OCI-LY1 (cell line): ENCODE results near the gene CS.
"Not testable (repeated sequence)": the region's sequence is repeated elsewhere in the genome, so short reads cannot be mapped to it uniquely, and the experiment has no call there.

Experiments
- H2AFZ ChIP-seq: fragments of 200-600 bp; sonication (generic), shearing (Covaris generic); 2 replicates; pipeline ENCODE4 v1.6.0; 2014; ENCODE audit warnings: antibody characterized with exemption, mild to moderate bottlenecking, low read length
- H3F3A ChIP-seq: fragments of 200-600 bp; sonication (generic), shearing (Covaris generic); 2 replicates; pipeline ENCODE4 v1.6.0; 2014; ENCODE audit warnings: mild to moderate bottlenecking, antibody characterized with exemption, low read length, moderate library complexity; ENCODE audit not compliant: insufficient read depth
- H3K27ac ChIP-seq: fragments of 200-600 bp; sonication (generic); 2 replicates; pipeline ENCODE4 v1.5.1; 2014; ENCODE audit warnings: low read length, mixed run types, mild to moderate bottlenecking, low read depth; ENCODE audit not compliant: poor library complexity, severe bottlenecking
- H3K27me3 ChIP-seq: fragments of 200-600 bp; sonication (generic); 2 replicates; pipeline ENCODE4 v1.6.0; 2014; ENCODE audit warnings: antibody characterized with exemption, mild to moderate bottlenecking, low read length, moderate library complexity; ENCODE audit not compliant: insufficient read depth
- H3K36me3 ChIP-seq: fragments of 200-600 bp; sonication (generic); 2 replicates; pipeline ENCODE4 v1.6.1; 2014; ENCODE audit warnings: mild to moderate bottlenecking, antibody characterized with exemption, low read length, moderate library complexity, mixed read lengths; ENCODE audit not compliant: insufficient read depth
- H3K4me1 ChIP-seq: fragments of 200-600 bp; sonication (generic); 2 replicates; pipeline ENCODE4 v1.5.1; 2014; ENCODE audit warnings: mild to moderate bottlenecking, low read length, moderate library complexity; ENCODE audit not compliant: insufficient read depth, severe bottlenecking
- H3K4me2 ChIP-seq: fragments of 200-600 bp; sonication (generic), shearing (Covaris generic); 2 replicates; pipeline ENCODE4 v1.6.1; 2014; ENCODE audit warnings: low read length
- H3K4me3 ChIP-seq: fragments of 200-600 bp; sonication (generic); 2 replicates; pipeline ENCODE4 v1.5.1; 2014; ENCODE audit warnings: low read length, low read depth, mild to moderate bottlenecking, mixed read lengths; ENCODE audit not compliant: poor library complexity, severe bottlenecking
- H3K79me2 ChIP-seq: fragments of 200-600 bp; shearing (Covaris generic); 2 replicates; pipeline ENCODE4 v1.6.1; 2016; ENCODE audit warnings: mixed run types, low read length, mixed read lengths; ENCODE audit not compliant: insufficient read depth
- H3K9ac ChIP-seq: fragments of 200-600 bp; sonication (generic), shearing (Covaris generic); 2 replicates; pipeline ENCODE4 v1.6.1; 2014; ENCODE audit warnings: mild to moderate bottlenecking, low read length, mixed read lengths
- H3K9me2 ChIP-seq: fragments of 200-600 bp; sonication (generic), shearing (Covaris generic); 2 replicates; pipeline ENCODE4 v1.6.1; 2014; ENCODE audit warnings: low read depth, mild to moderate bottlenecking, low read length, mixed read lengths
- H3K9me3 ChIP-seq: fragments of 200-600 bp; shearing (Covaris generic); 2 replicates; pipeline ENCODE4 v1.6.1; 2014; ENCODE audit warnings: low read length, mixed read lengths
- H4K20me1 ChIP-seq: fragments of 200-600 bp; sonication (generic), shearing (Covaris generic); 2 replicates; pipeline ENCODE4 v1.6.0; 2016; ENCODE audit warnings: mild to moderate bottlenecking, low read length; ENCODE audit not compliant: insufficient read depth
- CTCF ChIP-seq: fragments of 200-600 bp; sonication (generic), shearing (Covaris generic); IDR thresholded peaks from 2 replicates; pipeline ENCODE4 v1.5.1; 2017; ENCODE audit warnings: mild to moderate bottlenecking, antibody characterized with exemption, low read length, moderate library complexity, mixed read lengths
- EZH2 ChIP-seq: fragments of 200-600 bp; sonication (generic), shearing (Covaris generic); IDR thresholded peaks from 2 replicates; pipeline ENCODE4 v1.8.0; 2017; ENCODE audit warnings: borderline replicate concordance, mixed run types, mild to moderate bottlenecking, antibody characterized with exemption, low read length, moderate library complexity, mixed read lengths

The CS gene

GRCh38 chr12:56299853-56300643 lies at the start of gene CS:
Gene CS (minus strand): TSS chr12:56300330. CDS start chr12:56300201, 129 bp downstream.
- Histone ChIP-seq H3K4me1 (peaks cover 61% of the 10 kb centered on the region), H3F3A (no peaks in the 10 kb centered on the region), H3K9ac (peak within 1 kb of the TSS; percentile 91), H3K9me3 (no peaks in the 10 kb centered on the region), H3K27ac (peak within 1 kb of the TSS; percentile 86), H3K9me2 (no peaks in the 10 kb centered on the region), H3K79me2 (peaks cover 45% of the 10 kb centered on the region), H4K20me1 (no peaks in the 10 kb centered on the region), H3K4me3 (peak within 1 kb of the TSS; percentile 83), H3K27me3 (no peaks in the 10 kb centered on the region), H2AFZ (no peak within 1 kb of the TSS), H3K4me2 (peak within 1 kb of the TSS; percentile 95), H3K36me3 (peaks cover 34% of the 10 kb centered on the region)
- TF ChIP-seq EZH2: no peak
- no peak for TF ChIP-seq CTCF

- Histone ChIP-seq H4K20me1 (no peaks in the 10 kb centered on the region), H2AFZ (no peak overlapping the region), H3K79me2 (no peaks in the 10 kb centered on the region), H3K9me3 (no peaks in the 10 kb centered on the region), H3K4me1 (no peaks in the 10 kb centered on the region), H3K4me3 (no peak overlapping the region), H3K4me2 (no peak overlapping the region), H3K9ac (no peak overlapping the region), H3K27me3 (no peaks in the 10 kb centered on the region), H3K9me2 (no peaks in the 10 kb centered on the region), H3K27ac (no peak overlapping the region), H3F3A (no peaks in the 10 kb centered on the region), H3K36me3 (peaks cover 71% of the 10 kb centered on the region)
- TF ChIP-seq CTCF (no peak), EZH2 (no peak)
Measured at GRCh38 chr12:56348776-56349175, 48.6 kb upstream of the CS start.

- not testable (repeated sequence) for H3K79me2 ChIP-seq, H3K9me2 ChIP-seq, H2AFZ ChIP-seq, H4K20me1 ChIP-seq, H3F3A ChIP-seq, H3K4me3 ChIP-seq, H3K9me3 ChIP-seq, H3K27me3 ChIP-seq, H3K4me1 ChIP-seq, H3K9ac ChIP-seq, H3K27ac ChIP-seq, H3K4me2 ChIP-seq
- peaks cover 70% of the 10 kb centered on the region for H3K36me3 ChIP-seq
Measured at GRCh38 chr12:56347255-56347654, 47.1 kb upstream of the CS start.

GRCh38 chr12:56346675-56347074 lies 46.5 kb upstream of the CS start:
- Histone ChIP-seq H3K9me3 (no peaks in the 10 kb centered on the region), H3K4me2 (no peak overlapping the region), H2AFZ (no peak overlapping the region), H3F3A (no peaks in the 10 kb centered on the region), H3K4me1 (no peaks in the 10 kb centered on the region), H3K36me3 (peaks cover 68% of the 10 kb centered on the region), H4K20me1 (no peaks in the 10 kb centered on the region), H3K79me2 (no peaks in the 10 kb centered on the region), H3K9me2 (no peaks in the 10 kb centered on the region), H3K9ac (no peak overlapping the region), H3K27ac (no peak overlapping the region), H3K4me3 (no peak overlapping the region), H3K27me3 (no peaks in the 10 kb centered on the region)
- TF ChIP-seq EZH2 (no peak), CTCF (peak; percentile 32; the same call in 1 of the 2 replicates)

GRCh38 chr12:56342290-56342689 lies 42.2 kb upstream of the CS start:
- peaks cover 30% of the 10 kb centered on the region for H3K36me3 ChIP-seq
- peaks cover 16% of the 10 kb centered on the region for H3K4me1 ChIP-seq
- H3K4me2 ChIP-seq: not testable (repeated sequence)

More at GRCh38 chr12:56342290-56342689, 42.2 kb upstream of the CS start:
- H2AFZ ChIP-seq, H3K9me3 ChIP-seq, H3K27me3 ChIP-seq, H3K4me3 ChIP-seq, H4K20me1 ChIP-seq, H3K9me2 ChIP-seq, H3K9ac ChIP-seq, H3K79me2 ChIP-seq, H3K27ac ChIP-seq, H3F3A ChIP-seq: not testable (repeated sequence)
